ENCODE measurements around the gene CRPPA. TPM values are rescaled to one million over a fixed set of nuclear protein-coding genes. Genes with fewer than 3 reads are reported as not detected.

Gene CRPPA
- total RNA-seq, 1 experiment from 2014 or later: 1.6 TPM

GRCh38 chr7:16412274-16413254 lies 8.8 kb downstream of the CRPPA start:
- no peak for TF ChIP-seq ZNF274 (IDR thresholded peaks at IDR 0.05; ENCODE audit: low read depth, low read length)
- TF ChIP-seq EZH2 (IDR thresholded peaks at IDR 0.05): no peak
- TF ChIP-seq EGR1 (IDR thresholded peaks at IDR 0.05; ENCODE audit: low read depth): no peak
- no peak for TF ChIP-seq YY1 (IDR thresholded peaks at IDR 0.05; ENCODE audit: extremely low read depth, insufficient replicate concordance, low read depth, low read length)
- TF ChIP-seq MAX (IDR thresholded peaks at IDR 0.05): no peak
- no peak for TF ChIP-seq CEBPB (IDR thresholded peaks at IDR 0.05; ENCODE audit: low read depth)
- TF ChIP-seq JUND (IDR thresholded peaks at IDR 0.05): no peak
- no peak for TF ChIP-seq SP1 (IDR thresholded peaks at IDR 0.05; ENCODE audit: low read depth)
- no peak for TF ChIP-seq ZFX (IDR thresholded peaks at IDR 0.05)
- TF ChIP-seq ATF3 (IDR thresholded peaks at IDR 0.05): no peak
- TF ChIP-seq RAD21 (IDR thresholded peaks at IDR 0.05; ENCODE audit: low read depth): no peak
- H3K36me3 ChIP-seq (ENCODE audit: control insufficient read depth in 1 of 2, insufficient read depth in 2 of 2, low read length in 2 of 2): no peaks in the 10 kb centered on the region
- intact Hi-C loops (cut with micrococcal nuclease): no loop called here

More at GRCh38 chr7:16412274-16413254, 8.8 kb downstream of the CRPPA start:
- no peak overlapping the region for H2AFZ ChIP-seq (ENCODE audit: low read depth, low read length, poor library complexity, severe bottlenecking)
- H3K9me2 ChIP-seq (ENCODE audit: insufficient read depth): no peaks in the 10 kb centered on the region
- no peak for DNase-seq (ENCODE audit: low read depth, low spot score)
- ChIA-PET CTCF (no interaction called here), POLR2A (no interaction called here), RAD21 (ENCODE audit: low non-redundant PET in 1 of 2, low total read pairs in 2 of 2, uncharacterized antibody in 2 of 2, unreplicated experiment in 2 of 2) (no interaction called here)
- H3K4me3 ChIP-seq (replicated peaks in 1 of 2; ENCODE audit: low read depth in 1 of 2, low read length in 2 of 2): no peak overlapping the region
- ATAC-seq: no peak
- no peak overlapping the region for H3K9ac ChIP-seq (ENCODE audit: low read length)
- H4K20me1 ChIP-seq (ENCODE audit: insufficient read depth): no peaks in the 10 kb centered on the region
- no peaks in the 10 kb centered on the region for H3K9me3 ChIP-seq (ENCODE audit: control insufficient read depth in 1 of 2, insufficient read depth in 1 of 2, low read depth in 1 of 2, low read length in 2 of 2)
- H3K4me1 ChIP-seq (ENCODE audit: control insufficient read depth in 1 of 2, insufficient read depth in 2 of 2, low read length in 2 of 2): no peaks in the 10 kb centered on the region
- H3K27me3 ChIP-seq (ENCODE audit: insufficient read depth, low read length): no peaks in the 10 kb centered on the region
- no peak overlapping the region for H3K27ac ChIP-seq (ENCODE audit: low read depth, low read length)
- no TSS peak for BruUV-seq (replicated peaks)
- H3K4me2 ChIP-seq (ENCODE audit: low read length): no peak overlapping the region
- H3K79me2 ChIP-seq (ENCODE audit: insufficient read depth, low read length): no peaks in the 10 kb centered on the region

Data from HCT116 (cell line).